SK-N-MC (cell line): ENCODE data around the gene MTHFSD.

Experiments used
- DNase-seq: peaks from one replicate; pipeline ENCODE4 v3.0.0-alpha.2; 2011; ENCODE audit warnings: low read depth, low spot score
- H3K27ac ChIP-seq: fragments of 200-600 bp; sonication (generic); 2 replicates; pipeline ENCODE4 v1.5.1; 2016; ENCODE audit warnings: mixed run types
- H3K36me3 ChIP-seq: fragments of 200-600 bp; sonication (generic); 2 replicates; pipeline ENCODE4 v1.6.1; 2017; ENCODE audit warnings: antibody characterized with exemption, low read length, mixed read lengths; ENCODE audit not compliant: insufficient read depth
- H3K4me3 ChIP-seq: fragments of 200-600 bp; sonication (generic); 2 replicates; pipeline ENCODE4 v1.5.1; 2016
- H3K9ac ChIP-seq: fragments of 200-600 bp; sonication (generic); 2 replicates; pipeline ENCODE4 v1.8.0; 2017; ENCODE audit warnings: mixed run types, mixed read lengths; ENCODE audit not compliant: insufficient read length
- H3K9me3 ChIP-seq: fragments of 200-600 bp; sonication (generic); 2 replicates; pipeline ENCODE4 v1.6.1; 2017; ENCODE audit warnings: low read depth, mild to moderate bottlenecking, antibody characterized with exemption, low read length, moderate library complexity, mixed read lengths
- EZH2 ChIP-seq: fragments of 200-600 bp; sonication (generic); IDR thresholded peaks from one replicate; pipeline ENCODE4 v1.6.1; 2017; ENCODE audit warnings: antibody characterized with exemption
- FOXP2 ChIP-seq: optimal IDR thresholded peaks from 2 replicates; pipeline ENCODE3; 2011; ENCODE audit warnings: mild to moderate bottlenecking, moderate library complexity; ENCODE audit not compliant: insufficient read depth; ENCODE audit errors: extremely low read length, control extremely low read depth
- POLR2AphosphoS5 ChIP-seq: IDR thresholded peaks from 2 replicates; pipeline ENCODE4 v1.6.1; 2012; ENCODE audit warnings: mild to moderate bottlenecking, low read depth, low read length, borderline replicate concordance

Gene MTHFSD

GRCh38 chr16:86554917-86555703 lies at the start of gene MTHFSD:
Gene MTHFSD (minus strand): TSS chr16:86555235. CDS start chr16:86555184, 51 bp downstream.
- DNase-seq: no peak
- peak within 1 kb of the TSS; percentile 89 for H3K9ac ChIP-seq
- H3K27ac ChIP-seq: peak within 1 kb of the TSS; percentile 46; the same call in 1 of the 2 replicates
- no peaks in the 10 kb centered on the region for H3K36me3 ChIP-seq
- TF ChIP-seq EZH2: no peak
- no peak for TF ChIP-seq FOXP2
- TF ChIP-seq POLR2AphosphoS5: peak; percentile 81
- peak within 1 kb of the TSS; percentile 81 for H3K4me3 ChIP-seq
- H3K9me3 ChIP-seq: no peaks in the 10 kb centered on the region

GRCh38 chr16:86604436-86605193 lies 49.6 kb upstream of the MTHFSD start:
- H3K27ac ChIP-seq: no peak overlapping the region

GRCh38 chr16:86602521-86602920 lies 47.5 kb upstream of the MTHFSD start:
- no peaks in the 10 kb centered on the region for H3K9me3 ChIP-seq

More at GRCh38 chr16:86604436-86605193, 49.6 kb upstream of the MTHFSD start:
- H3K9me3 ChIP-seq: no peaks in the 10 kb centered on the region
- no peak for DNase-seq
- no peak overlapping the region for H3K4me3 ChIP-seq
- no peak for TF ChIP-seq EZH2
- H3K36me3 ChIP-seq: no peaks in the 10 kb centered on the region
- H3K9ac ChIP-seq: no peak overlapping the region

GRCh38 chr16:86601356-86601755 lies 46.3 kb upstream of the MTHFSD start:
- Histone ChIP-seq H3K9me3 (no peaks in the 10 kb centered on the region), H3K36me3 (no peaks in the 10 kb centered on the region), H3K9ac (no peak overlapping the region), H3K4me3 (no peak overlapping the region), H3K27ac (no peak overlapping the region)
- DNase-seq: no peak
- no peak for TF ChIP-seq FOXP2
- TF ChIP-seq EZH2: no peak
- no peak for TF ChIP-seq POLR2AphosphoS5

More at GRCh38 chr16:86602521-86602920, 47.5 kb upstream of the MTHFSD start:
- DNase-seq: no peak
- TF ChIP-seq POLR2AphosphoS5 (no peak), EZH2 (no peak), FOXP2 (no peak)
- H3K4me3 ChIP-seq: no peak overlapping the region
- no peak overlapping the region for H3K9ac ChIP-seq
- no peaks in the 10 kb centered on the region for H3K36me3 ChIP-seq
- no peak overlapping the region for H3K27ac ChIP-seq

GRCh38 chr16:86598607-86599565 lies 43.9 kb upstream of the MTHFSD start:
- H3K27ac ChIP-seq: no peak overlapping the region
- H3K36me3 ChIP-seq: no peaks in the 10 kb centered on the region
- no peaks in the 10 kb centered on the region for H3K9me3 ChIP-seq
- H3K9ac ChIP-seq: no peak overlapping the region
- TF ChIP-seq POLR2AphosphoS5 (no peak), FOXP2 (no peak), EZH2 (no peak)
- DNase-seq: no peak
- H3K4me3 ChIP-seq: no peak overlapping the region

GRCh38 chr16:86597880-86598606 lies 43.0 kb upstream of the MTHFSD start:
- H3K9ac ChIP-seq: no peak overlapping the region
- DNase-seq: no peak
- H3K36me3 ChIP-seq: no peaks in the 10 kb centered on the region
- H3K4me3 ChIP-seq: no peak overlapping the region
- H3K9me3 ChIP-seq: no peaks in the 10 kb centered on the region
- TF ChIP-seq POLR2AphosphoS5 (no peak), FOXP2 (no peak), EZH2 (no peak)
- H3K27ac ChIP-seq: no peak overlapping the region

GRCh38 chr16:86597126-86597879 lies 42.3 kb upstream of the MTHFSD start:
- H3K36me3 ChIP-seq: no peaks in the 10 kb centered on the region
- no peaks in the 10 kb centered on the region for H3K9me3 ChIP-seq
- TF ChIP-seq POLR2AphosphoS5: no peak
- TF ChIP-seq FOXP2: no peak
- no peak for TF ChIP-seq EZH2

More at GRCh38 chr16:86597126-86597879, 42.3 kb upstream of the MTHFSD start:
- no peak overlapping the region for H3K4me3 ChIP-seq
- no peak overlapping the region for H3K27ac ChIP-seq
- no peak for DNase-seq
- H3K9ac ChIP-seq: no peak overlapping the region
